ENCODE data around the gene NEFH. TPM values are rescaled to one million over a fixed set of nuclear protein-coding genes. Genes with fewer than 3 reads are reported as not detected.
A peak's percentile ranks its signal among the peaks of the same experiment; 100 is the strongest.

NEFH gene
- polyA plus RNA-seq, 1 of the 3 experiments (the other 2 are of a cell fraction): 3.5 TPM

GRCh38 chr22:29478326-29479276 lies 1.4 kb upstream of the NEFH start:
- H3K9ac ChIP-seq: no peak overlapping the region
- H3K9me2 ChIP-seq: no peaks in the 10 kb centered on the region
- H2AFZ ChIP-seq (ENCODE audit: low read depth): no peak overlapping the region
- peak overlapping the region in 1 of 2 experiments; percentile 47; a peak in 1 of 4 replicates for H3K4me3 ChIP-seq (ENCODE audit: low read depth in 2 of 2, low read length in 1 of 2)
- peak overlapping the region; percentile 24; the same call in 1 of the 2 replicates for H3K4me2 ChIP-seq
- POLR2A ChIA-PET: no interaction called here
- WGBS (ENCODE audit: low lambda C conversion rate): 33% methylated on average over 10 of the region's 21 CpGs
- peaks cover 0 to 32% of the 10 kb centered on the region in 2 experiments; a peak in 1 of 4 replicates for H3K4me1 ChIP-seq (ENCODE audit: control insufficient read depth in 1 of 2, insufficient read depth in 2 of 2, low read depth in 1 of 2, low read length in 1 of 2)
- TF ChIP-seq REST (IDR thresholded peaks at IDR 0.05; ENCODE audit: low read depth, low read length) (peak; percentile 98), FOXJ3 (CRISPR knock-in tag; IDR thresholded peaks at IDR 0.05) (no peak)
- no peak overlapping the region; a peak in 1 of 4 replicates for H3K27ac ChIP-seq (ENCODE audit: low read depth in 2 of 2, low read length in 1 of 2)
- no peaks in the 10 kb centered on the region for H3F3A ChIP-seq (replicated peaks; ENCODE audit: insufficient read depth)
- peaks cover 9% of the 10 kb centered on the region; the same call in 1 of the 2 replicates for H3K27me3 ChIP-seq (ENCODE audit: insufficient read depth)
- H3K79me2 ChIP-seq (ENCODE audit: insufficient read depth): no peaks in the 10 kb centered on the region
- H3K9me3 ChIP-seq: no peaks in the 10 kb centered on the region
- no peaks in the 10 kb centered on the region for H3K36me3 ChIP-seq (replicated peaks in 1 of 2; ENCODE audit: control insufficient read depth in 1 of 2, insufficient read depth in 2 of 2, low read length in 1 of 2)
- peak; percentile 52 for DNase-seq
- CTCF ChIA-PET: interaction anchor here (1.9 kb wide), 1 partner anchor 83 kb away, joined by 4 read pairs; no protein-coding TSS in a partner anchor
- H4K20me1 ChIP-seq (ENCODE audit: insufficient read depth): 0 out of 2 replicates have a peak, but pooled peaks cover 5% of the 10 kb centered on the region

- Histone ChIP-seq H3K27ac (ENCODE audit: low read depth in 2 of 2, low read length in 1 of 2) (peak overlapping the region in 1 of 2 experiments; percentile 23; a peak in 1 of 4 replicates), H4K20me1 (ENCODE audit: insufficient read depth) (0 out of 2 replicates have a peak, but pooled peaks cover 5% of the 10 kb centered on the region), H3K4me2 (peak overlapping the region; percentile 75), H3K4me3 (ENCODE audit: low read depth in 2 of 2, low read length in 1 of 2) (peak overlapping the region; percentile 41 to 47; a peak in 3 of 4 replicates), H3F3A (replicated peaks; ENCODE audit: insufficient read depth) (no peaks in the 10 kb centered on the region), H3K9me3 (no peaks in the 10 kb centered on the region), H3K79me2 (ENCODE audit: insufficient read depth) (no peaks in the 10 kb centered on the region), H3K27me3 (ENCODE audit: insufficient read depth) (peaks cover 9% of the 10 kb centered on the region; the same call in 1 of the 2 replicates), H3K36me3 (replicated peaks in 1 of 2; ENCODE audit: control insufficient read depth in 1 of 2, insufficient read depth in 2 of 2, low read length in 1 of 2) (no peaks in the 10 kb centered on the region), H3K9ac (no peak overlapping the region), H3K9me2 (no peaks in the 10 kb centered on the region), H2AFZ (ENCODE audit: low read depth) (no peak overlapping the region), H3K4me1 (ENCODE audit: control insufficient read depth in 1 of 2, insufficient read depth in 2 of 2, low read depth in 1 of 2, low read length in 1 of 2) (peaks cover 0 to 32% of the 10 kb centered on the region in 2 experiments; a peak in 1 of 4 replicates)
- ChIA-PET POLR2A (interaction anchor here (0.8 to 1.7 kb wide), 7 partner anchors 8 to 137 kb away, joined by 3 to 13 read pairs (median 5); partner anchors contain the start of gene THOC5), CTCF (interaction anchor here (0.7 to 3.0 kb wide), 9 partner anchors 9 to 91 kb away, joined by 3 to 12 read pairs (median 6); partner anchors contain the start of genes AP1B1 and THOC5)
- WGBS (ENCODE audit: low lambda C conversion rate): 26% methylated on average over 16 of the region's 39 CpGs
- TF ChIP-seq POLR2AphosphoS5 (IDR thresholded peaks at IDR 0.05; ENCODE audit: low read depth, low read length): no peak
- TF ChIP-seq GABPA (IDR thresholded peaks at IDR 0.05; ENCODE audit: low read depth): no peak
- no peak for TF ChIP-seq MXI1 (IDR thresholded peaks at IDR 0.05; ENCODE audit: low read depth, low read length)
- no peak for TF ChIP-seq GATA2 (CRISPR knock-in tag; IDR thresholded peaks at IDR 0.05)
- TF ChIP-seq RFX5 (IDR thresholded peaks at IDR 0.05; ENCODE audit: low read length): no peak
- no peak for TF ChIP-seq EZH2phosphoT487 (IDR thresholded peaks at IDR 0.05; ENCODE audit: borderline replicate concordance, low read depth)
- TF ChIP-seq RXRA (IDR thresholded peaks at IDR 0.05; ENCODE audit: borderline replicate concordance, low read depth): no peak
- TF ChIP-seq USF1 (IDR thresholded peaks at IDR 0.05; ENCODE audit: borderline replicate concordance, low read depth): no peak
- no peak for TF ChIP-seq SIN3A (IDR thresholded peaks at IDR 0.05; ENCODE audit: borderline replicate concordance, low read depth, low read length)
- TF ChIP-seq RCOR1 (IDR thresholded peaks at IDR 0.05; ENCODE audit: low read length): no peak
- no peak for TF ChIP-seq FOSL2 (IDR thresholded peaks at IDR 0.05; ENCODE audit: borderline replicate concordance, low read depth)
- no peak for DNase-seq
Observed at GRCh38 chr22:29480262-29480511, 169 bp downstream of the NEFH start.
